Fibroblast of lung (primary cell): ENCODE measurements around the gene LDLRAD4.

Source experiments
- EZH2 ChIP-seq: IDR thresholded peaks from 2 replicates; pipeline ENCODE4 v1.5.1; 2012; ENCODE audit warnings: low read length, control low read depth, mild to moderate bottlenecking; ENCODE audit errors: missing control alignments
- TF ChIP-seq, protein P1 (sequence below), 2 donors: IDR thresholded peaks in 1 of 2; conservative IDR thresholded peaks in 1 of 2; 1 replicate in 1 of 2; 2 replicates in 1 of 2; pipeline ENCODE4 v1.5.1; 2011 to 2012; ENCODE audit warnings: low read length in 2 of 2, control low read depth in 1 of 2, inconsistent platforms in 1 of 2, low read depth in 1 of 2, mild to moderate bottlenecking in 1 of 2

DNA sequence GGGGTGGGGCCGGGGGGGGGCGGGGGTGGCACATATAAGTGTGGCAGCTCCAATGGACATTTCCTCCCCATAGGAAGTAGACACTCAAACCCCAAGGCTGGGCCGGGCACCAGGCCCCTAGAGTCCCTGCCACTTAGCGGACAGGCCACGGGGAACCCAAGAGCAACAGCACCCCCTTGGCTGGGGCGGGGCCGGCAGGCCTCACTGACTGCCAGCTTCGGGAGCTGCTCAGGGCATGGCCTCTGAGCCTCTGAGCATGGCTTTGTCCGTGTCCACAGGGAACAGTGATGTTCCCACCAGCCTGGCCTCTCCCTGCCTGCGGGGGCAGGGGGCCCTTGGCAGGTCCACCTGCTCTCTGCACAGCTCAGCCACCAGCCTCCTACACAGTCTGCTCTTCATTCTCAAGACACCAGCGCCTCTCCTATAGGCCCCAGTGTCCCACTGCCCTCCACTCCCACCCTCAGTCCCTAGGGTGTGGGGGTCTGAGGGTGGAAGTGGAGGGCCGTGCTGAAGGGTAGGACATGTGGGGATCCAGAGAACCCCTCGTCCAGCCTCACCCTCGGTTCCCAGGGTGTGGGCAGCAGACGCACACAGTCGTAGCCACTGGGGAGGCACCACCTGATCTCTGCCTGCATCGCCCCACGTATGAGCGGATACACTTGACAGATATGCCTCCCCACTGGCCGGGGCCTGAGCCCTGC, 401.1 kb downstream of the LDLRAD4 start:
- TF ChIP-seq, protein P1, sequence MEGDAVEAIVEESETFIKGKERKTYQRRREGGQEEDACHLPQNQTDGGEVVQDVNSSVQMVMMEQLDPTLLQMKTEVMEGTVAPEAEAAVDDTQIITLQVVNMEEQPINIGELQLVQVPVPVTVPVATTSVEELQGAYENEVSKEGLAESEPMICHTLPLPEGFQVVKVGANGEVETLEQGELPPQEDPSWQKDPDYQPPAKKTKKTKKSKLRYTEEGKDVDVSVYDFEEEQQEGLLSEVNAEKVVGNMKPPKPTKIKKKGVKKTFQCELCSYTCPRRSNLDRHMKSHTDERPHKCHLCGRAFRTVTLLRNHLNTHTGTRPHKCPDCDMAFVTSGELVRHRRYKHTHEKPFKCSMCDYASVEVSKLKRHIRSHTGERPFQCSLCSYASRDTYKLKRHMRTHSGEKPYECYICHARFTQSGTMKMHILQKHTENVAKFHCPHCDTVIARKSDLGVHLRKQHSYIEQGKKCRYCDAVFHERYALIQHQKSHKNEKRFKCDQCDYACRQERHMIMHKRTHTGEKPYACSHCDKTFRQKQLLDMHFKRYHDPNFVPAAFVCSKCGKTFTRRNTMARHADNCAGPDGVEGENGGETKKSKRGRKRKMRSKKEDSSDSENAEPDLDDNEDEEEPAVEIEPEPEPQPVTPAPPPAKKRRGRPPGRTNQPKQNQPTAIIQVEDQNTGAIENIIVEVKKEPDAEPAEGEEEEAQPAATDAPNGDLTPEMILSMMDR (conservative IDR thresholded peaks at IDR 0.05 in 1 of 2, IDR thresholded peaks at IDR 0.05 in 1 of 2; ENCODE audit: low read depth in 1 of 2, low read length in 2 of 2), result no peak
- TF ChIP-seq EZH2, result no peak
